Kidney (tissue), 14 donors: ENCODE data around the gene ARID3A. TPM values are rescaled to one million over a fixed set of nuclear protein-coding genes. Genes with fewer than 3 reads are reported as not detected.

Source experiments
- DNase-seq, 5 donors: peaks; one replicate each; pipeline ENCODE4 v3.0.0-alpha.2; 2013 to 2020
- FAIRE-seq: peaks from 2 replicates; lab custom pipeline; 2012; peaks lifted over from hg19 to GRCh38; lab: Jason Lieb, UNC
- H3K27ac ChIP-seq, 2 donors: one replicate each; pipeline ENCODE4 v1.7.0; 2013; ENCODE audit warnings: low read depth in 2 of 2, low read length in 2 of 2, inconsistent platforms in 1 of 2
- H3K27me3 ChIP-seq: one replicate; pipeline ENCODE4 v1.7.1; 2013; ENCODE audit warnings: low read length, inconsistent platforms; ENCODE audit not compliant: control insufficient read depth, insufficient read depth
- H3K36me3 ChIP-seq, 3 donors: one replicate each; pipeline versions ENCODE4 v1.7.0 to v1.7.1; 2013; ENCODE audit warnings: low read length in 3 of 3, control low read depth in 1 of 3, inconsistent platforms in 1 of 3; ENCODE audit not compliant: insufficient read depth in 3 of 3, control insufficient read depth in 2 of 3
- H3K4me1 ChIP-seq, 3 donors: one replicate each; pipeline versions ENCODE4 v1.7.0 to v1.7.1; 2013; ENCODE audit warnings: low read length in 3 of 3, inconsistent platforms in 1 of 3, low read depth in 1 of 3; ENCODE audit not compliant: control insufficient read depth in 2 of 3, insufficient read depth in 2 of 3
- H3K4me3 ChIP-seq, 3 donors: one replicate each; pipeline versions ENCODE4 v1.7.0 to v1.8.1; 2013; ENCODE audit warnings: low read length in 3 of 3, control low read depth in 1 of 3, inconsistent platforms in 1 of 3
- H3K9ac ChIP-seq, 3 donors: one replicate each; pipeline versions ENCODE4 v1.7.0 to v1.7.1; 2013; ENCODE audit warnings: low read length in 3 of 3, control low read depth in 1 of 3, inconsistent platforms in 1 of 3
- H3K9me3 ChIP-seq, 3 donors: one replicate each; pipeline versions ENCODE4 v1.7.0 to v1.7.1; 2013; ENCODE audit warnings: low read length in 3 of 3, control low read depth in 1 of 3, inconsistent platforms in 1 of 3; ENCODE audit not compliant: control insufficient read depth in 2 of 3, insufficient read depth in 1 of 3
- intact Hi-C: fragments of 100-400 bp; cut with DNase I; formaldehyde crosslinking; loops from one replicate; pipeline ENCODE4 v1.11.1; 2022
- polyA plus RNA-seq: library from polyadenylated mRNA; stranded (reverse); fragments of 350-450 nt; fragmentation: Illumina TruSeq; extraction: RNeasy Lipid Tissue Mini Kit (QIAGEN cat#74804); gene quantifications from one replicate; pipeline ENCODE4 v1.2.3, GENCODE V29; 2014; ENCODE audit warnings: low read depth, low replicate concordance; ENCODE audit not compliant: insufficient read depth
- total RNA-seq: library from RNA; stranded (reverse); fragmentation: NEBNext Ultra II Directional; extraction: Animal tissue kit (Norgen Biotek cat#: 25700); gene quantifications from one replicate; pipeline ENCODE4 v1.2.1, GENCODE V29; 2021
- TF ChIP-seq, protein P1 (sequence below): IDR thresholded peaks from 3 replicates; pipeline ENCODE4 v1.5.1; 2012; ENCODE audit warnings: mild to moderate bottlenecking, moderate library complexity, borderline replicate concordance; ENCODE audit not compliant: insufficient read depth; ENCODE audit errors: extremely low read depth
- donor health status: control.
- donor health status: control.
- donor health status: control.
- donor health status: control.
- donor health status: control.
- donor health status: DM: yes; HTN: yes; CAD: no.
- donor health status: Normal renal cell carcinoma (clear cell type).

Gene ARID3A
- total and polyA plus RNA-seq, 2 donors from 2014 or later: 5.6 to 16.9 TPM

DNA sequence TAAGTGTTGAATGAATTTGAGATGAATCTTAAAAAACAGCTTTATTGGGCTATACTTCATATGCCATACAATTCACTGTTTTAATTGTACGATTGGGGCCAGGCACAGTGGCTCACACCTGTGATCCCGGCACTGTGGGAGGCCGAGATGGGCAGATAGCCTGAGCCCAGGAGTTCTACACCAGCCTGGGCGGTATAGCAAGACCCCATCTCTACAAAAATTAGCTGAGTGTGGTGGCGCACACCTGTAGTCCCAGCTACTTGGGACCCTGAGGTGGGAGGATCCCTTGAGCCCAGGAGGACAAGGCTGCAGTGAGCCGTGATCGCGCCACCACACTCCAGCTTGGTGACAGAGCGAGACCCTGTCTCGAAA lies 10.3 kb downstream of the ARID3A start:
- intact Hi-C loops: no loop called here
- H3K27ac ChIP-seq: no peak overlapping the region
- H3K4me3 ChIP-seq: no peak overlapping the region
- no peaks in the 10 kb centered on the region for H3K9me3 ChIP-seq
- H3K4me1 ChIP-seq: peaks cover 0 to 33% (median 0%) of the 10 kb centered on the region in 3 donors
- H3K27me3 ChIP-seq: no peaks in the 10 kb centered on the region
- no peak overlapping the region for H3K9ac ChIP-seq
- H3K36me3 ChIP-seq: peaks cover 0 to 2% (median 0%) of the 10 kb centered on the region in 3 donors
- DNase-seq: no peak
- TF ChIP-seq, protein P1, sequence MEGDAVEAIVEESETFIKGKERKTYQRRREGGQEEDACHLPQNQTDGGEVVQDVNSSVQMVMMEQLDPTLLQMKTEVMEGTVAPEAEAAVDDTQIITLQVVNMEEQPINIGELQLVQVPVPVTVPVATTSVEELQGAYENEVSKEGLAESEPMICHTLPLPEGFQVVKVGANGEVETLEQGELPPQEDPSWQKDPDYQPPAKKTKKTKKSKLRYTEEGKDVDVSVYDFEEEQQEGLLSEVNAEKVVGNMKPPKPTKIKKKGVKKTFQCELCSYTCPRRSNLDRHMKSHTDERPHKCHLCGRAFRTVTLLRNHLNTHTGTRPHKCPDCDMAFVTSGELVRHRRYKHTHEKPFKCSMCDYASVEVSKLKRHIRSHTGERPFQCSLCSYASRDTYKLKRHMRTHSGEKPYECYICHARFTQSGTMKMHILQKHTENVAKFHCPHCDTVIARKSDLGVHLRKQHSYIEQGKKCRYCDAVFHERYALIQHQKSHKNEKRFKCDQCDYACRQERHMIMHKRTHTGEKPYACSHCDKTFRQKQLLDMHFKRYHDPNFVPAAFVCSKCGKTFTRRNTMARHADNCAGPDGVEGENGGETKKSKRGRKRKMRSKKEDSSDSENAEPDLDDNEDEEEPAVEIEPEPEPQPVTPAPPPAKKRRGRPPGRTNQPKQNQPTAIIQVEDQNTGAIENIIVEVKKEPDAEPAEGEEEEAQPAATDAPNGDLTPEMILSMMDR: no peak
- no peak for FAIRE-seq

DNA sequence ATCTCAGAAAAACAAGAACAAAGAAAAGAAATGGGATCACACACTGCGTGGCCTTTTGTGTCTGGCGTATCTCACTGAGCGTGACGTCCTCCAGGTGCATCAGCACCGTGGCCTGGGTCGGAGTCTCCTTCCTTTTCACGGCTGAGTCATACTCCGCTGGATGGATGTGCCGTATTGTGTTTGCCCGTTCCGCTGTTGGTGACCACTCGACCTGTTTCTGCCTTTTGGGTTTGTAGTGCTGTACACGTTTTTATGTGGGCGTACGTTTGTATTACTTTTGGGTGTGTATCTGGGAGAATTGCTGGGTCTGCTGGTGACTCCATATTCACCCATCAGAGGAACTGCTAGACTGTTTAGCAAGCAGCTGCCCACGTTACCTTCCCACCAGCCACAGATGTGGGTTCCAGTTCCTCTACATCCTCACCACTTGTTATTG lies 11.4 kb downstream of the ARID3A start:
- no peak overlapping the region for H3K9ac ChIP-seq
- no peak for FAIRE-seq
- H3K4me1 ChIP-seq: peaks cover 0 to 38% (median 4%) of the 10 kb centered on the region in 3 donors
- intact Hi-C loops: no loop called here
- no peaks in the 10 kb centered on the region for H3K27me3 ChIP-seq
- no peak for DNase-seq
- no peak overlapping the region for H3K4me3 ChIP-seq
- H3K9me3 ChIP-seq: no peaks in the 10 kb centered on the region
- H3K27ac ChIP-seq: no peak overlapping the region
- peaks cover 0 to 2% (median 0%) of the 10 kb centered on the region in 3 donors for H3K36me3 ChIP-seq
- TF ChIP-seq, protein P1: no peak

DNA sequence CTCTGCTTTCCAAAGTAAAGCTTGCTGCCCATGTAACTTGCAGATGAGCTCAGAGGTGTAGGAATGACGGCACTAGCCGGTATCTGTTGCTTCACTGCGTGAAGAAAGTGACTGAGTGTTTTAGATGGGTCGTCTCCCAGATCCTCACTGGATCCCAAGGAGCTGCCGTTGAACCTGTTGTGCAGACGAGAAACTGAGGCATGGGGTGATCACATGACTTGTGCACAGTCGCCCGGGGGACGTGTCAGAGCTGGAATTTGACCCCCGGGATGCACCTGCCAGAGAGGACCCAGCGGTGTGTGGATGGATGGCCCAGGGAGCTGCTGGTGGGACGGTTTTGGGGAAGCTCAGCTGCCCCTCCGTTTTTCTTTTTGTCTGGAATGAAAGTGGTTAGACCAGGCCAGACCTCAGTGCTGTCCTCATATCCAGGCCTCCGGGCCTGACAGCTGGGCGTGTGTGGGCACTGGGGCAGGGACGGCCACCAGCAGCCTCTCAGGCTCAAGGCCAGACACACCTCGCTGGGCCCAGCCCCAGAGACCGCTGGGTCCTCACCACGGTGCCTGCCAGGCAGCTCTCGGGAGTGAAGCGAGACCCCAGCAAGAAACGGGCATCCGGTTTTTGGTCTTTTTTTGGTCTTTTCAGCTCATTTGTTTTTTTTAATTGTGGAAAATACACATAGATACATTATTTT lies 12.5 kb downstream of the ARID3A start:
- no peak for FAIRE-seq
- TF ChIP-seq, protein P1: no peak
- H3K27ac ChIP-seq: no peak overlapping the region
- no peak overlapping the region for H3K4me3 ChIP-seq
- intact Hi-C loops: no loop called here
- peaks cover 0 to 40% (median 7%) of the 10 kb centered on the region in 3 donors for H3K4me1 ChIP-seq
- H3K9me3 ChIP-seq: no peaks in the 10 kb centered on the region
- no peaks in the 10 kb centered on the region for H3K27me3 ChIP-seq
- peaks cover 0 to 2% (median 0%) of the 10 kb centered on the region in 3 donors for H3K36me3 ChIP-seq
- peak in 1 of 5 donors; percentile 59 for DNase-seq
- no peak overlapping the region for H3K9ac ChIP-seq

DNA sequence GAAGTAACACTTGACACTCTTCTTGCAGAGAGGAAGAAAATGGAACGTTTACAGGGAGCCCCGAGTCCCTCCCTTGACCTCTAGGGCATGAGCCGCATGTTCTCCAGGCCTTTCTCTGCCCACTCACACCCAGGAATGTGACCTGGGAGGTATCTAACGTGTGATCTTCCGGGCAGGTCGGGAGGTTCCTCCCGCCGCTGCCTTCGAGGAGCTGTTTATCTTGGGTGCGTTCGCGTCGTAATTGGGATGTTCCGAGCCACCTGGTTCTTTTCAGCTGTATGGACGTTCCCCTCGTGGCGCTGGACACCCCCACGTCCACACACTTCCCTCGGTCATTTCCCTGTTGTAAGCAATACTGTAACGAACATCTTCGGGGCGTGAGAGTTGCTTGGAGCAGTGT lies 13.6 kb downstream of the ARID3A start:
- DNase-seq (no peak), FAIRE-seq (no peak)
- intact Hi-C loops: no loop called here
- Histone ChIP-seq H3K9ac (no peak overlapping the region), H3K36me3 (peaks cover 0 to 2% (median 0%) of the 10 kb centered on the region in 3 donors), H3K27ac (no peak overlapping the region), H3K27me3 (no peaks in the 10 kb centered on the region), H3K9me3 (no peaks in the 10 kb centered on the region), H3K4me1 (peaks cover 0 to 43% (median 7%) of the 10 kb centered on the region in 3 donors), H3K4me3 (no peak overlapping the region)
- TF ChIP-seq, protein P1: no peak
